Peyer's patch (tissue), 4 donors: ENCODE measurements around the gene LYZL6.

Experiments
- POLR2A ChIP-seq, 2 donors: fragments of 450-650 bp; IDR thresholded peaks; one replicate each; pipeline ENCODE4 v1.5.1; 2017; ENCODE audit warnings: antibody characterized with exemption in 2 of 2, mild to moderate bottlenecking in 2 of 2, moderate library complexity in 2 of 2
- TF ChIP-seq, protein P1 (sequence below), 6 experiments: fragments of 450-650 bp in 4 of 6; fragments of 200-600 bp in 2 of 6; sonication (generic) in 1 of 6; IDR thresholded peaks; one replicate each; pipeline ENCODE4 v1.5.1; 2017 to 2019; ENCODE audit warnings: antibody characterized with exemption in 6 of 6, mild to moderate bottlenecking in 3 of 6, moderate library complexity in 1 of 6

- no peak for TF ChIP-seq POLR2A (IDR thresholded peaks at IDR 0.05)
- TF ChIP-seq, protein P1, sequence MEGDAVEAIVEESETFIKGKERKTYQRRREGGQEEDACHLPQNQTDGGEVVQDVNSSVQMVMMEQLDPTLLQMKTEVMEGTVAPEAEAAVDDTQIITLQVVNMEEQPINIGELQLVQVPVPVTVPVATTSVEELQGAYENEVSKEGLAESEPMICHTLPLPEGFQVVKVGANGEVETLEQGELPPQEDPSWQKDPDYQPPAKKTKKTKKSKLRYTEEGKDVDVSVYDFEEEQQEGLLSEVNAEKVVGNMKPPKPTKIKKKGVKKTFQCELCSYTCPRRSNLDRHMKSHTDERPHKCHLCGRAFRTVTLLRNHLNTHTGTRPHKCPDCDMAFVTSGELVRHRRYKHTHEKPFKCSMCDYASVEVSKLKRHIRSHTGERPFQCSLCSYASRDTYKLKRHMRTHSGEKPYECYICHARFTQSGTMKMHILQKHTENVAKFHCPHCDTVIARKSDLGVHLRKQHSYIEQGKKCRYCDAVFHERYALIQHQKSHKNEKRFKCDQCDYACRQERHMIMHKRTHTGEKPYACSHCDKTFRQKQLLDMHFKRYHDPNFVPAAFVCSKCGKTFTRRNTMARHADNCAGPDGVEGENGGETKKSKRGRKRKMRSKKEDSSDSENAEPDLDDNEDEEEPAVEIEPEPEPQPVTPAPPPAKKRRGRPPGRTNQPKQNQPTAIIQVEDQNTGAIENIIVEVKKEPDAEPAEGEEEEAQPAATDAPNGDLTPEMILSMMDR (IDR thresholded peaks at IDR 0.05) = no peak
Observed at GRCh38 chr17:35917519-35918213, 25.8 kb downstream of the LYZL6 start.
